PC-9 (cell line): ENCODE data around the gene APOLD1. TPM values are rescaled to one million over a fixed set of nuclear protein-coding genes. Genes with fewer than 3 reads are reported as not detected.

Experiments
- BruUV-seq: library from RNA; stranded (reverse); fragments of 400-500 nt; replicated peaks from 2 replicates; lab custom pipeline; 2021; lab: Mats Ljungman, UMichigan
- CTCF ChIA-PET: fragments of 300-600 bp; sonication (Branson Sonifier 250); formaldehyde crosslinking; loops from one replicate; lab custom pipeline; 2022; ENCODE audit warnings: antibody characterized with exemption; lab: Charles Lee
- POLR2A ChIA-PET: fragments of 300-600 bp; sonication (Branson Sonifier 250); formaldehyde crosslinking; loops from one replicate; lab custom pipeline; 2022; ENCODE audit warnings: antibody characterized with exemption; ENCODE audit not compliant: unreplicated experiment; lab: Charles Lee
- DNase-seq, 2 experiments: peaks; one replicate each; pipeline versions ENCODE4 v3.0.0 to v3.0.0-alpha.2; 2015 to 2022; ENCODE audit warnings: mixed read lengths in 1 of 2
- H2AFZ ChIP-seq: fragments of 200-600 bp; sonication (generic); 2 replicates; pipeline ENCODE4 v1.8.1; 2017; ENCODE audit warnings: antibody characterized with exemption
- H3F3A ChIP-seq: fragments of 200-600 bp; sonication (generic); 2 replicates; pipeline ENCODE4 v1.8.1; 2017; ENCODE audit warnings: antibody characterized with exemption, mild to moderate bottlenecking, low read depth; ENCODE audit not compliant: insufficient read depth
- H3K27ac ChIP-seq: fragments of 200-600 bp; sonication (generic); 2 replicates; pipeline ENCODE4 v1.6.1; 2016; ENCODE audit warnings: mixed run types
- H3K27me3 ChIP-seq: fragments of 200-600 bp; sonication (generic); 2 replicates; pipeline ENCODE4 v1.6.1; 2016; ENCODE audit warnings: low read depth, mixed run types; ENCODE audit not compliant: insufficient read depth
- H3K36me3 ChIP-seq: fragments of 200-600 bp; sonication (generic); 2 replicates; pipeline ENCODE4 v1.6.1; 2016; ENCODE audit warnings: low read depth, mixed run types
- H3K4me1 ChIP-seq: fragments of 200-600 bp; sonication (generic); replicated peaks from 2 replicates; pipeline ENCODE4 v1.6.1; 2016; ENCODE audit warnings: mixed run types; ENCODE audit not compliant: insufficient read depth
- H3K4me2 ChIP-seq: fragments of 200-600 bp; sonication (generic); 2 replicates; pipeline ENCODE4 v1.6.1; 2017; ENCODE audit warnings: mixed run types
- H3K4me3 ChIP-seq: fragments of 200-600 bp; sonication (generic); 2 replicates; pipeline ENCODE4 v1.6.1; 2016; ENCODE audit warnings: mixed run types
- H3K79me2 ChIP-seq: fragments of 200-600 bp; sonication (generic); 2 replicates; pipeline ENCODE4 v1.6.1; 2017; ENCODE audit warnings: low read depth, mixed run types
- H3K9me2 ChIP-seq: fragments of 200-600 bp; sonication (generic); 2 replicates; pipeline ENCODE4 v1.8.1; 2017; ENCODE audit warnings: mild to moderate bottlenecking; ENCODE audit not compliant: insufficient read depth
- H3K9me3 ChIP-seq: fragments of 200-600 bp; sonication (generic); 2 replicates; pipeline ENCODE4 v1.8.1; 2016; ENCODE audit warnings: low read depth; ENCODE audit not compliant: insufficient read depth
- H4K20me1 ChIP-seq: fragments of 200-600 bp; sonication (generic); 2 replicates; pipeline ENCODE4 v1.8.1; 2017; ENCODE audit not compliant: insufficient read depth
- EZH2 ChIP-seq: fragments of 200-600 bp; sonication (generic); IDR thresholded peaks from 2 replicates; pipeline ENCODE4 v1.8.0; 2017; ENCODE audit warnings: antibody characterized with exemption, low read depth
- intact Hi-C: fragments of 100-400 bp; cut with micrococcal nuclease; formaldehyde crosslinking; loops from one replicate; pipeline ENCODE4 v1.10.0; 2022; ENCODE audit not compliant: unreplicated experiment
- total RNA-seq: library from RNA; stranded (reverse); gene quantifications from 2 replicates; pipeline ENCODE4 v1.2.3, GENCODE V29; 2021
- TF ChIP-seq, protein P1 (sequence below): fragments of 200-600 bp; sonication (generic); conservative IDR thresholded peaks from 2 replicates; pipeline ENCODE4 v1.6.1; 2017; ENCODE audit warnings: mixed run types, antibody characterized with exemption, mild to moderate bottlenecking, moderate library complexity

Gene APOLD1
- total RNA-seq, 1 experiment from 2014 or later, result 23.3 TPM

DNA sequence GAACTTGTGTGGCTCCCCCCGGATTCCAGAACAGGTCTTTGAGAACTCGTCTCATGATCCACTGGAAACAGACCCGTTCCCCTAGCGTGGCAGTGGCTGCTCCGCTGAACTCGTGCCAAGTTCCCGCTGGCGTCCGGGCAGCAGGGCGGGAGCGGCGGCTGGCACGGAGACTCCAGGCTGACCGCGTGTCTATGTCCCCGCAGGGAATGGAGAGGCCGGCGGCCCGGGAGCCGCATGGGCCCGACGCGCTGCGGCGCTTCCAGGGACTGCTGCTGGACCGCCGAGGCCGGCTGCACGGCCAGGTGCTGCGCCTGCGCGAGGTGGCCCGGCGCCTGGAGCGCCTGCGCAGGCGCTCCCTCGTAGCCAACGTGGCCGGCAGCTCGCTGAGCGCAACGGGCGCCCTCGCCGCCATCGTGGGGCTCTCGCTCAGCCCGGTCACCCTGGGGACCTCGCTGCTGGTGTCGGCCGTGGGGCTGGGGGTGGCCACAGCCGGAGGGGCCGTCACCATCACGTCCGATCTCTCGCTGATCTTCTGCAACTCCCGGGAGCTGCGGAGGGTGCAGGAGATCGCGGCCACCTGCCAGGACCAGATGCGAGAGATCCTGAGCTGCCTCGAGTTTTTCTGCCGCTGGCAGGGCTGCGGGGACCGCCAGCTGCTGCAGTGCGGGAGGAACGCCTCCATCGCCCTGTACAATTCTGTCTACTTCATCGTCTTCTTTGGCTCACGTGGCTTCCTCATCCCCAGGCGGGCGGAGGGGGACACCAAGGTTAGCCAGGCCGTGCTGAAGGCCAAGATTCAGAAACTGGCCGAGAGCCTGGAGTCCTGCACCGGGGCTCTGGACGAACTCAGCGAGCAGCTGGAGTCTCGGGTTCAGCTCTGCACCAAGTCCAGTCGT lies 1.5 kb downstream of the APOLD1 start:
- Histone ChIP-seq H3K36me3 (no peaks in the 10 kb centered on the region), H3K27ac (peak overlapping the region; percentile 76), H3K4me3 (peak overlapping the region; percentile 61; the same call in 1 of the 2 replicates), H3K4me2 (peak overlapping the region; percentile 91), H4K20me1 (no peaks in the 10 kb centered on the region), H3K79me2 (0 out of 2 replicates have a peak, but pooled peaks cover 12% of the 10 kb centered on the region), H2AFZ (peak overlapping the region; percentile 83), H3K4me1 (peaks cover 44% of the 10 kb centered on the region), H3K9me2 (no peaks in the 10 kb centered on the region), H3F3A (peaks cover 24% of the 10 kb centered on the region), H3K27me3 (no peaks in the 10 kb centered on the region), H3K9me3 (no peaks in the 10 kb centered on the region)
- no peak for TF ChIP-seq EZH2
- TF ChIP-seq, protein P1, sequence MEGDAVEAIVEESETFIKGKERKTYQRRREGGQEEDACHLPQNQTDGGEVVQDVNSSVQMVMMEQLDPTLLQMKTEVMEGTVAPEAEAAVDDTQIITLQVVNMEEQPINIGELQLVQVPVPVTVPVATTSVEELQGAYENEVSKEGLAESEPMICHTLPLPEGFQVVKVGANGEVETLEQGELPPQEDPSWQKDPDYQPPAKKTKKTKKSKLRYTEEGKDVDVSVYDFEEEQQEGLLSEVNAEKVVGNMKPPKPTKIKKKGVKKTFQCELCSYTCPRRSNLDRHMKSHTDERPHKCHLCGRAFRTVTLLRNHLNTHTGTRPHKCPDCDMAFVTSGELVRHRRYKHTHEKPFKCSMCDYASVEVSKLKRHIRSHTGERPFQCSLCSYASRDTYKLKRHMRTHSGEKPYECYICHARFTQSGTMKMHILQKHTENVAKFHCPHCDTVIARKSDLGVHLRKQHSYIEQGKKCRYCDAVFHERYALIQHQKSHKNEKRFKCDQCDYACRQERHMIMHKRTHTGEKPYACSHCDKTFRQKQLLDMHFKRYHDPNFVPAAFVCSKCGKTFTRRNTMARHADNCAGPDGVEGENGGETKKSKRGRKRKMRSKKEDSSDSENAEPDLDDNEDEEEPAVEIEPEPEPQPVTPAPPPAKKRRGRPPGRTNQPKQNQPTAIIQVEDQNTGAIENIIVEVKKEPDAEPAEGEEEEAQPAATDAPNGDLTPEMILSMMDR, result no peak
- TSS peak; percentile 67 for BruUV-seq
- ChIA-PET CTCF (interaction anchor here (0.6 to 0.7 kb wide), 7 partner anchors 21 to 193 kb away, joined by 3 to 10 read pairs (median 6); no protein-coding TSS in a partner anchor), POLR2A (interaction anchor here (0.6 to 0.7 kb wide), 5 partner anchors 13 to 419 kb away, joined by 3 to 15 read pairs (median 5); no protein-coding TSS in a partner anchor)
- DNase-seq, result peak; percentile 57 to 83
- intact Hi-C loops, result loop anchor here (2.0 kb wide), 1 partner anchor 62 kb away; no protein-coding TSS in a partner anchor

DNA sequence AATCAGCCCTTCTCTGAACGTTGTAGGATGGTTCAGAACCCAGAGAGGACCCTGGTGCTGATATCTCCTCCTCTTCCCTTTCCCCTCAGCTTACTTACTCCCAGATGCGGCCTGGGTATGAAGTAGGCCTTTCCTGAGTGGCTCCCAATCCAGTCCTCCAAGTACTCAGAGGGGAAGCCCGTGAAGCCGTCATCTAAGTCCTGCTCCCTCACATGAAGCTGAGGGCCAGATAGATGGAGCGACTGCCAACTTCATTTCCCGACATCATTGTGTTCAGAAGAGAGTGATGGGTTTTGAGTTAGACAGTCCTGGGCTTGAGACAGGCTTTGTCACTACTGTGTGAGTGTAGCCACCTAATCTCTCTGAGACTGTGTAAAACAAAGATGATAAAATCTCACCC lies 2.7 kb downstream of the APOLD1 start:
- Histone ChIP-seq H2AFZ (no peak overlapping the region; the same call in 1 of the 2 replicates), H3K4me2 (peak overlapping the region; percentile 44), H3K4me1 (peaks cover 46% of the 10 kb centered on the region), H3K9me2 (no peaks in the 10 kb centered on the region), H4K20me1 (no peaks in the 10 kb centered on the region), H3K27me3 (no peaks in the 10 kb centered on the region), H3K4me3 (no peak overlapping the region), H3K36me3 (no peaks in the 10 kb centered on the region), H3K9me3 (no peaks in the 10 kb centered on the region), H3K27ac (peak overlapping the region; percentile 90), H3F3A (peaks cover 24% of the 10 kb centered on the region), H3K79me2 (0 out of 2 replicates have a peak, but pooled peaks cover 12% of the 10 kb centered on the region)
- TF ChIP-seq EZH2, result no peak
- TF ChIP-seq, protein P1, result no peak
- POLR2A ChIA-PET, result interaction anchor here (0.5 to 0.7 kb wide), 3 partner anchors 12 to 103 kb away, joined by 5 to 9 read pairs (median 8); partner anchors contain the start of gene GPRC5A
- no peak for DNase-seq
- CTCF ChIA-PET, result interaction anchor here (0.6 to 1.5 kb wide), 5 partner anchors 26 to 236 kb away, joined by 3 to 6 read pairs (median 4); no protein-coding TSS in a partner anchor
- no TSS peak for BruUV-seq
- intact Hi-C loops, result loop anchor here (1.0 to 2.0 kb wide), 4 partner anchors 17 to 195 kb away; no protein-coding TSS in a partner anchor
